Nephron progenitor cell (in vitro differentiated cells): ENCODE measurements around the gene TDRD3.
A peak's percentile ranks its signal among the peaks of the same experiment; 100 is the strongest.

Experiments
- DNase-seq: peaks from one replicate; pipeline ENCODE4 v3.0.0; 2021
- H3K27ac Mint-ChIP-seq: 2 replicates; pipeline ENCODE4 v1.8.0; 2021; ENCODE audit warnings: mild to moderate bottlenecking, moderate library complexity, mixed read lengths
- H3K27me3 Mint-ChIP-seq: 2 replicates; pipeline ENCODE4 v1.8.0; 2021; ENCODE audit warnings: mild to moderate bottlenecking, low read depth, mixed read lengths; ENCODE audit not compliant: poor library complexity
- H3K36me3 Mint-ChIP-seq: 2 replicates; pipeline ENCODE4 v1.8.0; 2021; ENCODE audit warnings: low read depth, mixed read lengths
- H3K4me1 Mint-ChIP-seq: 2 replicates; pipeline ENCODE4 v1.8.0; 2021; ENCODE audit warnings: mixed read lengths
- H3K4me3 Mint-ChIP-seq: 2 replicates; pipeline ENCODE4 v1.8.0; 2021; ENCODE audit warnings: mild to moderate bottlenecking, moderate library complexity, mixed read lengths
- H3K9me3 Mint-ChIP-seq: 2 replicates; pipeline ENCODE4 v1.8.0; 2021; ENCODE audit warnings: mild to moderate bottlenecking, moderate library complexity, mixed read lengths
- TF ChIP-seq, protein P1 (sequence below): fragments of 200-600 bp; sonication (generic); IDR thresholded peaks from 2 replicates; pipeline ENCODE4 v1.5.0; 2021; ENCODE audit warnings: antibody characterized with exemption

The TDRD3 gene

DNA sequence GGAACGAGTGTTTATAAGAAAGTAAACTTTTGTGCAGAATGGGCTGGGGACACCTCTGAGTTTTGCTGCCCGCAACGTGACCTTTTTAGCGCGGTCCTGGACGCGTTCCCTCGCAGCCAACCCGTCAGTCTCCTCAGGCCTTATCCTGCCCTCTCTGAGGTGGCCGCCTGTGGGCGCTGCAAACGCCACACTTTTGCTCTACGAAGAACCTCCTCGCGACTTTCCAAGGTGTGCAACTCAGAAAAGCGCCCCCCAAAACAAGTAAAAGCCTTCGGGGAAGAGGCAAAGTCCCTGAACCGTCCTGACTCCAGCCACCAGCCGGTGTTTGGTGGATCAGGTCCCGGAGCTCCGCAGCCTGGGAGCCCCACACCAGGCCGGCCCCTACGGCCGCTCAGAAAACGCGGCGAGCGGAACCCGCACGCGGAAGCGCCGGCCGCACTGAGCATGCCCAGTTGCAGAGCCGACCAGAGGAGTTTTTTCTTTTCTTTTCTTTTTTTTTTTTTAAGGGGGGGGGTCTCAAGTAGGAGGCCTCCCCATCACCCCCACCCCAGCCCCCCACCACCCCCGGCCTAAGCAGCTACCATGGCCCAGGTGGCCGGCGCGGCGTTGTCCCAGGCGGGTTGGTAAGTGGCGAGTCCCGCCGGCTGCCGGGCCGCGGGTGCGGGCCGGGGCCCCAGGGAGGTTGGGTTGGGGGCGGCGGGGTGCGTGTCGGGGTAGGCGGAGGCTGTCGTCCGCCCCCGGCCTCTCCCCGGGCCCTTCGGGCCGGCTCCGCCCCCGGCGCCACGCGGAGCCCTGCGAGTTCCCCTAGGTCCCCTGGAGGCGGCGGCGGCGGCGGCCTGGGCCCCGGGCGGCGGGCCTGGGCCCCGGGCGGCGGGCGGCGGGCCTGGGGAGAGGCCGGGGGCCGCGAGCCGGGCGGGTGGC lies at the start of gene TDRD3:
Gene TDRD3 (plus strand): TSS at position 438 of the 921 bp plus-strand sequence. CDS start 145 bp downstream, at position 583.
- TF ChIP-seq, protein P1, sequence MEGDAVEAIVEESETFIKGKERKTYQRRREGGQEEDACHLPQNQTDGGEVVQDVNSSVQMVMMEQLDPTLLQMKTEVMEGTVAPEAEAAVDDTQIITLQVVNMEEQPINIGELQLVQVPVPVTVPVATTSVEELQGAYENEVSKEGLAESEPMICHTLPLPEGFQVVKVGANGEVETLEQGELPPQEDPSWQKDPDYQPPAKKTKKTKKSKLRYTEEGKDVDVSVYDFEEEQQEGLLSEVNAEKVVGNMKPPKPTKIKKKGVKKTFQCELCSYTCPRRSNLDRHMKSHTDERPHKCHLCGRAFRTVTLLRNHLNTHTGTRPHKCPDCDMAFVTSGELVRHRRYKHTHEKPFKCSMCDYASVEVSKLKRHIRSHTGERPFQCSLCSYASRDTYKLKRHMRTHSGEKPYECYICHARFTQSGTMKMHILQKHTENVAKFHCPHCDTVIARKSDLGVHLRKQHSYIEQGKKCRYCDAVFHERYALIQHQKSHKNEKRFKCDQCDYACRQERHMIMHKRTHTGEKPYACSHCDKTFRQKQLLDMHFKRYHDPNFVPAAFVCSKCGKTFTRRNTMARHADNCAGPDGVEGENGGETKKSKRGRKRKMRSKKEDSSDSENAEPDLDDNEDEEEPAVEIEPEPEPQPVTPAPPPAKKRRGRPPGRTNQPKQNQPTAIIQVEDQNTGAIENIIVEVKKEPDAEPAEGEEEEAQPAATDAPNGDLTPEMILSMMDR, result peak; percentile 62
- no peaks in the 10 kb centered on the region for H3K9me3 Mint-ChIP-seq
- H3K4me3 Mint-ChIP-seq, result peak within 1 kb of the TSS; percentile 94
- H3K36me3 Mint-ChIP-seq, result no peaks in the 10 kb centered on the region
- DNase-seq, result peak; percentile 81
- peaks cover 59% of the 10 kb centered on the region for H3K4me1 Mint-ChIP-seq
- no peaks in the 10 kb centered on the region for H3K27me3 Mint-ChIP-seq
- peak within 1 kb of the TSS; percentile 98 for H3K27ac Mint-ChIP-seq

- no peak overlapping the region for H3K4me3 Mint-ChIP-seq
- peaks cover 8% of the 10 kb centered on the region for H3K9me3 Mint-ChIP-seq
- H3K27me3 Mint-ChIP-seq, result no peaks in the 10 kb centered on the region
- peaks cover 7% of the 10 kb centered on the region for H3K4me1 Mint-ChIP-seq
- TF ChIP-seq, protein P1, result no peak
- no peak overlapping the region for H3K27ac Mint-ChIP-seq
- DNase-seq, result no peak
- H3K36me3 Mint-ChIP-seq, result no peaks in the 10 kb centered on the region
Observed at GRCh38 chr13:60347690-60348089, 49.3 kb upstream of the TDRD3 start.

- no peaks in the 10 kb centered on the region for H3K36me3 Mint-ChIP-seq
- TF ChIP-seq, protein P1, result no peak
- DNase-seq, result no peak
- no peaks in the 10 kb centered on the region for H3K27me3 Mint-ChIP-seq
- peaks cover 7% of the 10 kb centered on the region for H3K4me1 Mint-ChIP-seq
- peaks cover 9% of the 10 kb centered on the region for H3K9me3 Mint-ChIP-seq
- no peak overlapping the region for H3K4me3 Mint-ChIP-seq
- no peak overlapping the region for H3K27ac Mint-ChIP-seq
Observed at GRCh38 chr13:60348097-60348496, 48.9 kb upstream of the TDRD3 start.

- TF ChIP-seq, protein P1, result no peak
- H3K36me3 Mint-ChIP-seq, result no peaks in the 10 kb centered on the region
- H3K27ac Mint-ChIP-seq, result no peak overlapping the region
- H3K4me1 Mint-ChIP-seq, result peaks cover 7% of the 10 kb centered on the region
- peaks cover 9% of the 10 kb centered on the region for H3K9me3 Mint-ChIP-seq
- H3K4me3 Mint-ChIP-seq, result no peak overlapping the region
- H3K27me3 Mint-ChIP-seq, result no peaks in the 10 kb centered on the region
- no peak for DNase-seq
Observed at GRCh38 chr13:60351326-60351725, 45.7 kb upstream of the TDRD3 start.

GRCh38 chr13:60351855-60352615 lies 45.0 kb upstream of the TDRD3 start:
- Mint-ChIP-seq H3K27me3 (peaks cover 2% of the 10 kb centered on the region), H3K36me3 (no peaks in the 10 kb centered on the region), H3K4me1 (peaks cover 7% of the 10 kb centered on the region), H3K27ac (no peak overlapping the region), H3K9me3 (peaks cover 9% of the 10 kb centered on the region), H3K4me3 (no peak overlapping the region)
- no peak for DNase-seq
- TF ChIP-seq, protein P1, result no peak
